H7 (cell line): ENCODE data around the gene ARMC7. TPM values are rescaled to one million over a fixed set of nuclear protein-coding genes. Genes with fewer than 3 reads are reported as not detected.
"Not testable (repeated sequence)": the region's sequence is repeated elsewhere in the genome, so short reads cannot be mapped to it uniquely, and the experiment has no call there.

Experiments
- DNase-seq: peaks from one replicate; pipeline ENCODE4 v3.0.0; 2012
- H3K27me3 ChIP-seq: 2 replicates; pipeline ENCODE4 v1.6.0; 2011; ENCODE audit warnings: mild to moderate bottlenecking, low read length; ENCODE audit not compliant: control insufficient read depth, insufficient read depth
- H3K36me3 ChIP-seq: replicated peaks from 2 replicates; pipeline ENCODE4 v1.5.1; 2011; ENCODE audit warnings: low read length; ENCODE audit not compliant: control insufficient read depth, insufficient read depth
- H3K4me3 ChIP-seq: 2 replicates; pipeline ENCODE4 v1.5.1; 2011; ENCODE audit warnings: low read depth, mild to moderate bottlenecking, control low read depth, low read length, moderate library complexity; ENCODE audit not compliant: insufficient read depth
- total RNA-seq: library from RNA; depleted of rRNA; stranded (reverse); fragments of >200 nt; shearing (Covaris generic); gene quantifications from 2 replicates; pipeline ENCODE4 v1.2.3, GENCODE V29; 2014; rRNA removed

The ARMC7 gene
- total RNA-seq, 1 experiment from 2014 or later = 6.2 TPM

- not testable (repeated sequence) for H3K4me3 ChIP-seq, DNase-seq, H3K27me3 ChIP-seq, H3K36me3 ChIP-seq
Measured at GRCh38 chr17:75158480-75158879, 48.7 kb downstream of the ARMC7 start.

DNA sequence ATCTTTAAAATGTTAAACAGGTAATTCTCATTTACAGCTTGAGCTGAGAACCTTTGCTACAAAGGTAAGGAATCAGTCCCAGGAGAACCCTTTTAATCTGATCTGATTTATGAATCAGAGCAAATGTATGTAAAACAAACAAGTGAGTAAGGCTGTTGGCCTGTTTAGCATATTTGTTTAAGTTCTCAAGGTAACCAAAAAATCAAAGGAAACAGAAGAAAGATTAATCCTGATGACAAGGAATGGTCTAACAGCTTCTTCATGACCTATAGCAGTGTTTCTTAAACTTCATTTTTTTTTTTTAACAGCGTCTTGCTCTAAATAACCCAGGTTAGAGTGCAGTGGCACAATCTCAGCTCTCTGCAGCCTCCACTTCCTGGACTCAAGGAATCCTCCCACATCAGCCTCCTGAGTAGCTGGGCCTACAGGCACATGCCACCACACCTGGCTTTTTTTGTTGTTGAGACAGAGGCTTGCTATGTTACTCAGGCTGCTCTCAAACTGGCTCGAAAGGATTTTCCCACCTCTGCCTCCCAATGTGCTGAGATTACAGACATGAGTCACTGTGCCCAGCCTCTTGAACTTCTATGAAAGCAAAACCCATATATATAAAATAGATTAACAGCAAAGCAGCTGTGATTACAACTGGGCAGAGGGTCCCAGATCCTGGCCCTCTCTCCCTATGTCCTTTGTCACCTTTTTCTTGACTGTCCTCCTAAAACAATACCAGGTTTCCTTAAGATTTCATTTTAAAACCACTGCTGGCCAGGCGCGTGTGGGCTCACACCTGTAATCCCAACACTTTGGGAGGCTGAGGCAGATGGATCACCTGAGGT lies 49.6 kb downstream of the ARMC7 start:
- no peak overlapping the region for H3K4me3 ChIP-seq
- H3K36me3 ChIP-seq = no peaks in the 10 kb centered on the region
- DNase-seq = no peak
- no peaks in the 10 kb centered on the region for H3K27me3 ChIP-seq

GRCh38 chr17:75160211-75160610 lies 50.4 kb downstream of the ARMC7 start:
- Histone ChIP-seq H3K27me3 (no peaks in the 10 kb centered on the region), H3K4me3 (no peak overlapping the region), H3K36me3 (no peaks in the 10 kb centered on the region)
- DNase-seq = no peak

- DNase-seq = no peak
- H3K4me3 ChIP-seq = no peak overlapping the region
- H3K36me3 ChIP-seq = peaks cover 4% of the 10 kb centered on the region
- no peaks in the 10 kb centered on the region for H3K27me3 ChIP-seq
Measured at GRCh38 chr17:75163074-75163473, 53.3 kb downstream of the ARMC7 start.

DNA sequence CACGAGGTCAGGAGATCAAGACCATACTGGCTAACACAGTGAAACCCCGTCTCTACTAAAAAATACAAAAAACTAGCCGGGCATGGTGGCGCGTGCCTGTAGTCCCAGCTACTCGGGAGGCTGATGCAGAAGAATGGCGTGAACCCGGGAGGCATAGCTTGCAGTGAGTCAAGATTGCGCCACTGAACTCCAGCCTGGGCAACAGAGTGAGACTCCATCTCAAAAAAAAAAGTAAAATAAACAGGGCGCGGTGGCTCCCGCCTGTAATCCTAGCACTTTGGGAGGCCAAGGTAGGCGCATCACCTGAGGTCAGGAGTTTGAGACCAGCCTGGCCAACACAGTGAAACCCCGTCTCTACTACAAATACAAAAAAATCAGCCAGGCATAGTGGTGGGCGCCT lies 54.8 kb downstream of the ARMC7 start:
- not testable (repeated sequence) for H3K4me3 ChIP-seq, H3K36me3 ChIP-seq

GRCh38 chr17:75168998-75169397 lies 59.2 kb downstream of the ARMC7 start:
- no peak for DNase-seq

More for the DNA sequence above, 54.8 kb downstream of the ARMC7 start:
- DNase-seq, H3K27me3 ChIP-seq: not testable (repeated sequence)

DNA sequence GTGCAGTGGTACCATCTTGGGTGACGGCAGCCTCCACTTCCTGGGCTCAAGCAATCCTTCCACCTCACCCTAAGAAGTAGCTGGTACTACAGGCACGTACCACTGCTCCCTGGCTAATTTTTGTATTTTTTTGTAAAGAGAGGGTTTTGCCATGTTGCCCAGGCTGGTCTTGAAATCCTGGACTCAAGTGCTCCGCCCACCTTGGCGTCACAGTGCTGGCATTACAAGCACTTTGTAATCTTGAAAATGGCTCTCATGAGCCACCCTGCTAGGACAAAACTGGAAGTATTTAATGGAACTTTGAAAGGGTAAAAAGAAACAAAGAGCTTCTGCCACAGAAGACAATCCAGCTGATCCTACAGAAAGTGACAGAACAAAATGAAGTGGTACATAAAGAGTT lies 63.8 kb downstream of the ARMC7 start:
- H3K4me3 ChIP-seq = no peak overlapping the region
- DNase-seq = no peak
- peaks cover 23% of the 10 kb centered on the region for H3K36me3 ChIP-seq
- no peaks in the 10 kb centered on the region for H3K27me3 ChIP-seq

More at GRCh38 chr17:75168998-75169397, 59.2 kb downstream of the ARMC7 start:
- Histone ChIP-seq H3K4me3 (no peak overlapping the region), H3K36me3 (peaks cover 17% of the 10 kb centered on the region), H3K27me3 (no peaks in the 10 kb centered on the region)

- no peak for DNase-seq
- no peak overlapping the region for H3K4me3 ChIP-seq
- no peaks in the 10 kb centered on the region for H3K27me3 ChIP-seq
- peaks cover 25% of the 10 kb centered on the region for H3K36me3 ChIP-seq
Measured at GRCh38 chr17:75174996-75175395, 65.2 kb downstream of the ARMC7 start.

DNA sequence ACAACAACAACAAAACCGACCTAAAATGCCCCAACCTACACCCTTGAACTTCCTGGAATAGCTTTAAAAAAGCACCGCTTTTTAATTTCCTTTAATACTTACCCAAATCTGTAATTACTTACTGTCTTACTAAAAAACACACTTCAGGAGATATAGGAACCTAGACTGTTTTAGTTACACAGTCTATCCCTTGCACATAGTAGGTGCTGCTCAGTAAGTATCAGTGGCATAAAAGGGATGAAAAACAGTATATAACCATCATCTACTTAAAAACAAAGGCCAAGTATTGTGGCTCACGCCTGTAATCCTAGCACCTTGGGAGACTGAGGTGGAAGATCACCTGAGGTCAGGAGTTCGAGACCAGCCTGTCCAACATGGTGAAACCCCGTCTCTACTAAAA lies 66.9 kb downstream of the ARMC7 start:
- Histone ChIP-seq H3K27me3 (no peaks in the 10 kb centered on the region), H3K36me3 (peaks cover 29% of the 10 kb centered on the region), H3K4me3 (no peak overlapping the region)
- DNase-seq = no peak

GRCh38 chr17:75178453-75178852 lies 68.7 kb downstream of the ARMC7 start:
- Histone ChIP-seq H3K36me3 (peaks cover 24% of the 10 kb centered on the region), H3K27me3 (no peaks in the 10 kb centered on the region), H3K4me3 (no peak overlapping the region)
- DNase-seq = no peak

Other genes with a start within 250 kb of the ARMC7 start
- gene FDXR, start 237.0 kb upstream of the ARMC7 start, total RNA-seq = 4.9 and 9.7 TPM in 2 replicates
- gene FADS6, start 216.3 kb upstream of the ARMC7 start, total RNA-seq = 0.52 TPM in 1 of 2 replicates, not detected in the other
- 0.59 and 1.3 TPM in 2 replicates for gene USH1G, start 186.7 kb upstream of the ARMC7 start, total RNA-seq
- gene OTOP2, start 185.7 kb upstream of the ARMC7 start, total RNA-seq = not detected in 2 replicates
- not detected in 2 replicates for gene OTOP3, start 174.1 kb upstream of the ARMC7 start, total RNA-seq
- 2.1 and 7.8 TPM in 2 replicates for gene HID1, start 137.2 kb upstream of the ARMC7 start, total RNA-seq
- 23.5 and 25.9 TPM in 2 replicates for gene CDR2L, start 122.3 kb upstream of the ARMC7 start, total RNA-seq
- gene MRPL58, start 97.3 kb upstream of the ARMC7 start, total RNA-seq = 62.0 and 68.4 TPM in 2 replicates
- gene ATP5PD, start 63.0 kb upstream of the ARMC7 start, total RNA-seq = 399 and 432 TPM in 2 replicates
- 34.9 and 41.0 TPM in 2 replicates for gene KCTD2, start 62.7 kb upstream of the ARMC7 start, total RNA-seq
- gene SLC16A5, start 22.0 kb upstream of the ARMC7 start, total RNA-seq = 28.2 and 38.8 TPM in 2 replicates
- 106 and 118 TPM in 2 replicates for gene NT5C, start 21.8 kb downstream of the ARMC7 start, total RNA-seq
- 410 and 454 TPM in 2 replicates for gene JPT1, start 44.5 kb downstream of the ARMC7 start, total RNA-seq
- 321 and 329 TPM in 2 replicates for gene SUMO2, start 73.0 kb downstream of the ARMC7 start, total RNA-seq
- gene NUP85, start 95.7 kb downstream of the ARMC7 start, total RNA-seq = 61.7 and 62.8 TPM in 2 replicates
- 30.8 and 34.8 TPM in 2 replicates for gene GGA3, start 151.6 kb downstream of the ARMC7 start, total RNA-seq
- gene MRPS7, start 151.9 kb downstream of the ARMC7 start, total RNA-seq = 128 and 166 TPM in 2 replicates
- gene MIF4GD, start 161.3 kb downstream of the ARMC7 start, total RNA-seq = 28.0 TPM in 2 replicates
- gene SLC25A19, start 179.5 kb downstream of the ARMC7 start, total RNA-seq = 25.7 and 31.0 TPM in 2 replicates